Measurements from ENCODE around the gene DLG2. TPM values are rescaled to one million over a fixed set of nuclear protein-coding genes. Genes with fewer than 3 reads are reported as not detected.

DLG2 gene
- total RNA-seq, 2 experiments from 2014 or later: 1.7 to 2.1 TPM

DNA sequence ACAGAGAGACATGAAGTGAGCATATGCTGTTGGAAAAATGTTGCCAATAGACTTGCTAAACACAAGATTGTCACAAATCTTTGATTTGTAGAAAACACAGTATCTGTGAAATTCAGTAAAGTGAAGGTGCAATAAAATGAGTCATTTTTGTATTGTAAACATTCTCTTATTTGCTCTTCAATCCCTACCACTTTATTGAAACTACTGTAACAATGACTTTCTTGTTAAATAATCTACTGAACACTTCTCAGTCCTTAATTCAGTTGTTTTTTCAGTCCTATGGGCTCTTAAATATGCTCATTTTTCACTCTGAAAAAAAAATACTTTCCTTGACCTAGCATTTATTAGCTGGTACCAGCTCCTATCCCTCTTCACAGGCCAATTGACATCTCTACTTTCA lies 531.9 kb downstream of the DLG2 start:
- Mint-ChIP-seq H3K9me3 (ENCODE audit: low read depth) (peaks cover 28% of the 10 kb centered on the region), H3K36me3 (ENCODE audit: low read depth) (no peaks in the 10 kb centered on the region), H3K27ac (no peak overlapping the region), H3K27me3 (no peaks in the 10 kb centered on the region), H3K4me3 (no peak overlapping the region), H3K4me1 (no peaks in the 10 kb centered on the region)
- ChIA-PET POLR2A (no interaction called here), CTCF (no interaction called here)
- intact Hi-C loops (cut with DNase I, micrococcal nuclease): no loop called here
- DNase-seq: no peak
- no peak for ATAC-seq

DNA sequence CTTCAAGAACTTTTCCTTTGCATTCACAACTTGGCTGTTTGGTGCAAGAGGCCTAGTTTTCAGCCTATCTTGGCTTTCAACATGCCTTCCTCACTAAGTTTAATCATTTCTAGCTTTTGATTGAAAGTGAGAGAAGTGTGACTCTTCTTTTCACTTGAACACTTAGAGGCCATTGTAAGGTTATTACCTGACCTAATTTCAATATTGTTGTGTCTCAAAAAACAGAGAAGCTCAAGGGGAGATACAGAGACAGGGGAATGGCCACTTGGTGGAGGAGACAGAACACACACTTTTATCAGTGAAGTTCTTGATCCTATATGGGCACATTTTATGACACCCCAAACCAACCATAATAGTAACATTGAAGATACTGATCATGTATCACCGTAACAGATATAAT lies 532.3 kb downstream of the DLG2 start:
- CTCF ChIA-PET: no interaction called here
- intact Hi-C loops (cut with DNase I, micrococcal nuclease): no loop called here
- H3K36me3 Mint-ChIP-seq (ENCODE audit: low read depth): no peaks in the 10 kb centered on the region
- H3K27me3 Mint-ChIP-seq: no peaks in the 10 kb centered on the region
- ATAC-seq (no peak), DNase-seq (no peak)
- peaks cover 29% of the 10 kb centered on the region for H3K9me3 Mint-ChIP-seq (ENCODE audit: low read depth)
- H3K4me3 Mint-ChIP-seq: no peak overlapping the region
- POLR2A ChIA-PET: no interaction called here
- no peak overlapping the region for H3K27ac Mint-ChIP-seq
- no peaks in the 10 kb centered on the region for H3K4me1 Mint-ChIP-seq

DNA sequence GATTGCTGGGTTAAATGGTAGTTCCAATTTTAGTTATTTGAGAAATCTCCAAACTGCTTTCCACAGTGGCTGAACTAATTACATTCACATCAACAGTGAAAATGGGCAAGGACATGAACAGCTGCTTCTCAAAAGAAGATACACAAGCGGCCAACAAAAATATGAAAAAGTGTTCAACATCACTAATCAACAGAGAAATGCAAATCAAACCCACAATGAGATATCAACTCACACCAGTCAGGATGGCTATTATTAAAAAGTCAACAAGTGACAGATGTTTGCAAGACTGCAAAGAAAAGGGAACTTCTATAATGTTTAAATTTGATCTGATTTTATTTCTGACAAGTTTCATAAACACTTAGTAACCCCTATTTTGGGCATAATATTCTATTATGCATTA lies 537.5 kb downstream of the DLG2 start:
- Mint-ChIP-seq H3K36me3 (ENCODE audit: low read depth) (no peaks in the 10 kb centered on the region), H3K4me3 (no peak overlapping the region), H3K27ac (no peak overlapping the region), H3K4me1 (no peaks in the 10 kb centered on the region), H3K9me3 (ENCODE audit: low read depth) (peaks cover 19% of the 10 kb centered on the region), H3K27me3 (no peaks in the 10 kb centered on the region)
- no peak for DNase-seq
- ChIA-PET POLR2A (no interaction called here), CTCF (no interaction called here)
- no peak for ATAC-seq
- intact Hi-C loops (cut with DNase I, micrococcal nuclease): no loop called here

DNA sequence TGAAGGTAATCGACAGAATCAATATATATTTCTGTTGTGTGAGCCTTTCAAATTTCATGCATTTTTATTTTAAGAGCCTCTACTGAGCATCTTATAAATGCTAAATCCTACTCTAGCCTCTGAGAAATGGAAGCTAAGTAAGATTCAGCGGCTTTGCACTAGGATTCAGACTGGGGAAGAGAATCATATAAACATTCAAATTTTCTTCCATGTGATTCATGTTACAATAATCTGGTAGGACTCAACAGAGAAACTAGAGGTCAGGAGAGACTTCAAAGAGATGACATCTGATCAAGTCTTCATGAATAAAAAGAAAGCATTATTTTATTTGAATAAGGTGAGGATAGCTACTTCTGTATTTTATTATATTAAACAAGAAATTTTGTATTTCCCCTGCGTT lies 538.9 kb downstream of the DLG2 start:
- DNase-seq: no peak

DNA sequence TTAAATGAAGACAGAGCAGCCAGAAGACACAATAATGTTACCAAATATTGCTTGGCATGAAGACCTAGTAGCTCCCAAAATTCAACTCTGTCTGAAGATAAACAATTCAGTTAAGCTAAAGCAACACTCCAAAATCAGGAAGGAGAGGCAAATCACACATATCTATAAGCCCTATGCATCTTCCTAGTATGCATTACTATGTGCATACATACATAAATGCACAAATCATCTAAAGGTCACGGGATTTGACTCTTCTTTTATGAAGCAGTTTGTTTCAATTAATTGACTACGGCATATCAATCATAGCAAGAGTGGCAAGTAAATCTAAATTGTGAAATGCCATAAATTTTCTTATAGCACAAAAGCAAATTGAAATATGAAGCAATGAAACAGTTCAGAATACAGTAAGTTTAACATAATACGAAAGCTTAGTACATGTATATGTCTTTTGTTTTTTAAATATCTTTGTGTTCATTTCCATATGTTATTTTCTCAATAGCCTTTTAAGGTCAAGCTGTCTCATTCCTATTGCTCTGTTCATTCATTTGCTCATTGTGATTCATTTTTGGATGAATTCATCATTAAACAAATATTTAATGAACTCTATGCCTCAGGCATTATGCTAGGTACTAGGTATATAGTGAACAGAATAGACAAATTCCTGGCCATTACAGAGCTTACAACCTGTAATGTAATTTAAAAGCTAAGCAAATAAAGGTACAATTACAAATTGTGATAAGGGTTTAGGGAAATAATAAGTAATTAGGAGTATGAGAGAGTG lies 540.5 kb downstream of the DLG2 start:
- ChIA-PET POLR2A (no interaction called here), CTCF (interaction anchor here (0.6 kb wide), 1 partner anchor 188 kb away, joined by 3 read pairs; no protein-coding TSS in a partner anchor)
- peaks cover 25% of the 10 kb centered on the region for H3K9me3 Mint-ChIP-seq (ENCODE audit: low read depth)
- H3K27me3 Mint-ChIP-seq: no peaks in the 10 kb centered on the region
- no peak overlapping the region for H3K27ac Mint-ChIP-seq
- intact Hi-C loops (cut with DNase I, micrococcal nuclease): no loop called here
- H3K4me3 Mint-ChIP-seq: no peak overlapping the region
- no peak for DNase-seq
- ATAC-seq: no peak
- H3K36me3 Mint-ChIP-seq (ENCODE audit: low read depth): no peaks in the 10 kb centered on the region
- H3K4me1 Mint-ChIP-seq: no peaks in the 10 kb centered on the region

More for the DNA sequence above, 538.9 kb downstream of the DLG2 start:
- ATAC-seq: no peak
- ChIA-PET CTCF (no interaction called here), POLR2A (no interaction called here)
- Mint-ChIP-seq H3K36me3 (ENCODE audit: low read depth) (no peaks in the 10 kb centered on the region), H3K4me3 (no peak overlapping the region), H3K27ac (no peak overlapping the region), H3K4me1 (no peaks in the 10 kb centered on the region), H3K9me3 (ENCODE audit: low read depth) (peaks cover 24% of the 10 kb centered on the region), H3K27me3 (no peaks in the 10 kb centered on the region)
- intact Hi-C loops (cut with DNase I, micrococcal nuclease): no loop called here

DNA sequence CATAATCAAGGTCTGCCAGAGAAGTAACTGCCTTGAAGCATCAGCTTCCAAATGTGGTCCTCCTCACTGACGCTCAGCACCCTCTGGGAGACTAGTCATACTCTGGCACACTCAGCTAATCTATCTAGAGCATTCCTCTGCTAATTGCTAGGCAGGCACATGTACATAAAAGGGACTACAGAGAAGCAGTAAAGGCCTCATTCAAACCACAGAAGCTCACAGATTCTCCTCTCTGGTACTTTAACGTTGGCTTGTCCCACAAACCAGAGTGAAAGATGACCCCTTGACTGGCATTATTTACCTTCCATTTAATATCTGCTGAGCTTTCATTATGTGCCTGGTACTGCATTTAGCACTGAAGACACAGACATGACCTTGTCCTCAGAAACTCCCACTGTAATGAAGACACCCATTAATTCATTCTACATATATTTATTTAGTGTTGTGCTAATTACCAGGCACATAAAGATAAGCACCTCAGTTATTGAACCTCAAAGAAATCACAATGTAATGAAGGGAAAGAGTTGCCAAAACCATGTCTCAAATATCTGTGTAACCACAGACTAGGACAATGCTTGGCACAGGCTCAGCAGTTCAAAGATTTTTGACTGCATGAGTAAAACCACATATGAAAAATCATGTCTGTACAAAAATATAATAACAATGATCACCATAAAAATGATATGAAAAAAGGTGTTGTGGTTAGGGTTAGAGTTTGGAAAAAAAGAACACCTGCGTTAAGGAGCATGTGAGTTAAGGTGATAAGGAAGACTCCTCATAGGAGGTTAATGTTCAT lies 550.4 kb downstream of the DLG2 start:
- no peaks in the 10 kb centered on the region for H3K27me3 Mint-ChIP-seq
- H3K4me3 Mint-ChIP-seq: no peak overlapping the region
- ChIA-PET CTCF (no interaction called here), POLR2A (no interaction called here)
- no peak for ATAC-seq
- no peaks in the 10 kb centered on the region for H3K36me3 Mint-ChIP-seq (ENCODE audit: low read depth)
- H3K4me1 Mint-ChIP-seq: no peaks in the 10 kb centered on the region
- peaks cover 23% of the 10 kb centered on the region for H3K9me3 Mint-ChIP-seq (ENCODE audit: low read depth)
- no peak overlapping the region for H3K27ac Mint-ChIP-seq
- DNase-seq: no peak
- intact Hi-C loops (cut with DNase I, micrococcal nuclease): no loop called here

DNA sequence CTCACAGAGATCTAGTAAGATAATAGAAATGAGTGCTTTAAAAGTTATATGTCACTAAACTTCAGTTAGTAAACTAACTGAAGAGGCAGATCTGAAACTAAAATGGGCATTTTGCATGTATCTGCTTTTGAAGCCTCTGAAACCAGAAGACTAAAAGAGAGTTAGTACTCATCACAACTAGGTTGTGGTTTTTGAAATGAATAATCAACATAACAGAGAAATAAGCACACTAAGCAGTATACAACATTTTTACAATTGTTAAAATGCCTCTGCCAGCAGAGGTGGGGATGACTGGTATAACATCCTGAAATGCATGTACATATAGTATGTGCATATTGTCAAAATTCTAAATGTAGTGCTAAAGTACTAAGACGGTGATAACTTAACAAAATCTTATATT lies 564.5 kb downstream of the DLG2 start:
- no peak for ATAC-seq
- Mint-ChIP-seq H3K27ac (no peak overlapping the region), H3K36me3 (ENCODE audit: low read depth) (no peaks in the 10 kb centered on the region), H3K4me1 (no peaks in the 10 kb centered on the region), H3K27me3 (no peaks in the 10 kb centered on the region), H3K9me3 (ENCODE audit: low read depth) (peaks cover 4% of the 10 kb centered on the region), H3K4me3 (no peak overlapping the region)
- DNase-seq: no peak
- ChIA-PET CTCF (no interaction called here), POLR2A (no interaction called here)
- intact Hi-C loops (cut with DNase I, micrococcal nuclease): no loop called here

DNA sequence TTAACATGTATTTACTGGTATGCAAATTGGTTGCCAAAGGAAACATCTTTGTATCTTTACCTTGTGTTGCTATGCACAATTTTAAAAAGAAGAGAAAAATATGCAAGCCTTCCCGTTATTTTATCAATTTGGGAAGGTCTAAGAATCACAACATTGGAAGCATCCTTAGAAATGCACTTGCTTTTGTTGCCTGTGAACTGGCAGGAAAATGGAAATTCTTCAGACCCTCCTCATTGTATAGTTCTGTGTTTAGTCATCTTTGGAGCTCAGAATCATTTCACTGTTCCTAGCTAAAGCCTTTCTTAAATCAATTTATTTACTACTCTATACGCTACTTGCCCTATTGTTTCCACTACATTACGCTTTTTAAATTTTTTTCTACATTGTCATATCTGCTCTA lies 574.5 kb downstream of the DLG2 start:
- POLR2A ChIA-PET: no interaction called here
- intact Hi-C loops (cut with DNase I, micrococcal nuclease): no loop called here
- peaks cover 15% of the 10 kb centered on the region for H3K9me3 Mint-ChIP-seq (ENCODE audit: low read depth)
- DNase-seq (no peak), ATAC-seq (no peak)
- H3K27ac Mint-ChIP-seq: no peak overlapping the region
- no peak overlapping the region for H3K4me3 Mint-ChIP-seq
- no peaks in the 10 kb centered on the region for H3K36me3 Mint-ChIP-seq (ENCODE audit: low read depth)
- no peaks in the 10 kb centered on the region for H3K27me3 Mint-ChIP-seq
- CTCF ChIA-PET: no interaction called here
- H3K4me1 Mint-ChIP-seq: no peaks in the 10 kb centered on the region

DNA sequence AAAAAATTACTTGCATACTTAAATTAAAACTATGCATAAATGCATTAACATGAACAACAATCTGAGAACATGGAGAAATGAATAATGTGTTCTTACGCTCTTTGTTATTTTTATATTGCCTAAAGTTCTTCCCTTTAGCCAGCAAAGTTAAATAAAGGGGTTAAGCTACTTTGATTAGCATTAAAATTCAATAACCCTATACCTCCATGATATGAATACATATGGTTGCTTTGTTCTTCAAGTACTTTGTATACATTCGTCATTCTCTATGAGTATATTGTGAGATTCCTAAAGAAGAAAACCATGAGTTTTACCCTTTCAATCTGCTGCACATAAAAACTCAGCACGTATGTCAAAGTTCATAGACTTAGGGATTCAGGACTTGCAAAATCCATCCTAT lies 578.3 kb downstream of the DLG2 start:
- H3K4me3 Mint-ChIP-seq: no peak overlapping the region
- ChIA-PET POLR2A (no interaction called here), CTCF (no interaction called here)
- intact Hi-C loops (cut with DNase I, micrococcal nuclease): no loop called here
- no peaks in the 10 kb centered on the region for H3K36me3 Mint-ChIP-seq (ENCODE audit: low read depth)
- H3K4me1 Mint-ChIP-seq: no peaks in the 10 kb centered on the region
- H3K27ac Mint-ChIP-seq: no peak overlapping the region
- no peak for DNase-seq
- H3K9me3 Mint-ChIP-seq (ENCODE audit: low read depth): peaks cover 13% of the 10 kb centered on the region
- no peak for ATAC-seq
- H3K27me3 Mint-ChIP-seq: no peaks in the 10 kb centered on the region

DNA sequence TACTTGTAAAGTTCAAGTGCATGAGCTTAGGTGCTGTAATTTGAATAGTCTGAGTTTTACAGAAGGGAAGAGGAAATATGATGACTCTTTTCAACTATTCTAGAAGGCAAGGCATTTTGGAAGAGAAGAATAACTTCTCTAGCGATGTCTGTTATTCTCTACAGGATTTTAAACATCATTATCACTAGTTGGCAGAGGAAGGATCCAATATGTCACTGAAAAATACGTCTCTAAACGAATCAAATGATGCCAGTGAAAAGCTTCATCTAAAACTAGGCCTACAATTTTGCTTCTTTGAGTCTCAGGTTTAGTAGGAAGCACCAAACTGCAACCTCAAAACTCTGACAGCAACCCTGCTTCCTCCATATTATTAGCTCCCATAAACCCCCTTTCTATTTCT lies 581.4 kb downstream of the DLG2 start:
- H3K4me1 Mint-ChIP-seq: no peaks in the 10 kb centered on the region
- intact Hi-C loops (cut with DNase I, micrococcal nuclease): no loop called here
- POLR2A ChIA-PET: no interaction called here
- no peak overlapping the region for H3K27ac Mint-ChIP-seq
- ATAC-seq: no peak
- peaks cover 16% of the 10 kb centered on the region for H3K9me3 Mint-ChIP-seq (ENCODE audit: low read depth)
- no peak overlapping the region for H3K4me3 Mint-ChIP-seq
- H3K36me3 Mint-ChIP-seq (ENCODE audit: low read depth): no peaks in the 10 kb centered on the region
- no peak for DNase-seq
- CTCF ChIA-PET: no interaction called here
- H3K27me3 Mint-ChIP-seq: no peaks in the 10 kb centered on the region

DNA sequence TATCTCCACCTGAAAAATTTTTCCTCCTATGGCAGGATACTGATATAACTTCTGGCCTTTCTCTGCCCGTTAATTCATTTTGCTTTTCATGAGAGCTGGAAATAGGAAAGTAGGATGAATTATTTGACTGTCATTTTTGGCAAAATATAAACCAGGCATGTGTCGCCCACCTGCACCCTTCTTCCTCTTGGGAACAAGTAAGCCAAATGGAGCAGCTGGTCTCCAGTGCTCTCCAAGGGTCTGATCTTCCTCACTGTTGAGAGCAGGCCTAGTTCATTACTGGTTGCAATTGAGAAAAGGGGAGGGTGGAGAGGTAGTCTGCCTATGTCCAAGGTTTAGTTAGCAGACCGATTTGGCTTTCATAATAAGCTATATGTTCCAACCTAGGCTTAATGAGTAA lies 582.2 kb downstream of the DLG2 start:
- ATAC-seq: no peak
- Mint-ChIP-seq H3K4me1 (no peaks in the 10 kb centered on the region), H3K27me3 (no peaks in the 10 kb centered on the region), H3K36me3 (ENCODE audit: low read depth) (no peaks in the 10 kb centered on the region), H3K4me3 (no peak overlapping the region), H3K9me3 (ENCODE audit: low read depth) (peaks cover 11% of the 10 kb centered on the region), H3K27ac (no peak overlapping the region)
- DNase-seq: no peak
- POLR2A ChIA-PET: no interaction called here
- CTCF ChIA-PET: no interaction called here
- intact Hi-C loops (cut with DNase I, micrococcal nuclease): no loop called here

DNA sequence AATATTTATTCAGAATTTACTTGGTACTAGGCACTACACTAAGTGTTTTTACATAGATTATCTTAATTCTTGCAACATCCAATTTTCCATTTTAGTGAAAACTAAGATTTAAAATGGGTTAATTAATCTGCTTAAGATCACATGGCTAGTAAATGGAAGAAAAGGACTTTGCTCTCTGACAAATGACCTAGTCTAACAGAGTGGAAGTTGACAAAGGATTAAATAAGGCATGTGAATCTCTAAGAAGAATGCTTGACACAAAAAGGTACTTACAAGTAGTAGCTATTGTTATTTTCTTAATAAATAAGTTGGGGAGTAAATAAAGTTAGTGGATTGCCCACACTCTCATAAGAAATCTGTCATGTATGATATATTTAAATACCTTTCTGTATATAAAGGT lies 584.8 kb downstream of the DLG2 start:
- Mint-ChIP-seq H3K36me3 (ENCODE audit: low read depth) (no peaks in the 10 kb centered on the region), H3K9me3 (ENCODE audit: low read depth) (peaks cover 14% of the 10 kb centered on the region), H3K27me3 (no peaks in the 10 kb centered on the region), H3K4me3 (no peak overlapping the region), H3K4me1 (no peaks in the 10 kb centered on the region), H3K27ac (no peak overlapping the region)
- intact Hi-C loops (cut with DNase I, micrococcal nuclease): no loop called here
- ChIA-PET POLR2A (no interaction called here), CTCF (no interaction called here)
- DNase-seq (no peak), ATAC-seq (no peak)
